GM19324 (cell line): ENCODE data around the gene OR56A5.
"Not testable (repeated sequence)": the region's sequence is repeated elsewhere in the genome, so short reads cannot be mapped to it uniquely, and the experiment has no call there.

Experiments
- ATAC-seq: cut with Tn5 transposase; IDR thresholded peaks from one replicate; pipeline ENCODE4 v1.9.1; 2021; ENCODE audit warnings: mild to moderate bottlenecking, moderate library complexity; ENCODE audit not compliant: unreplicated experiment, low FRiP score

Gene OR56A5, protein sequence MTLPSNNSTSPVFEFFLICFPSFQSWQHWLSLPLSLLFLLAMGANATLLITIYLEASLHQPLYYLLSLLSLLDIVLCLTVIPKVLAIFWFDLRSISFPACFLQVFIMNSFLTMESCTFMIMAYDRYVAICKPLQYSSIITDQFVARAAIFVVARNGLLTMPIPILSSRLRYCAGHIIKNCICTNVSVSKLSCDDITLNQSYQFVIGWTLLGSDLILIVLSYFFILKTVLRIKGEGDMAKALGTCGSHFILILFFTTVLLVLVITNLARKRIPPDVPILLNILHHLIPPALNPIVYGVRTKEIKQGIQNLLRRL

DNA sequence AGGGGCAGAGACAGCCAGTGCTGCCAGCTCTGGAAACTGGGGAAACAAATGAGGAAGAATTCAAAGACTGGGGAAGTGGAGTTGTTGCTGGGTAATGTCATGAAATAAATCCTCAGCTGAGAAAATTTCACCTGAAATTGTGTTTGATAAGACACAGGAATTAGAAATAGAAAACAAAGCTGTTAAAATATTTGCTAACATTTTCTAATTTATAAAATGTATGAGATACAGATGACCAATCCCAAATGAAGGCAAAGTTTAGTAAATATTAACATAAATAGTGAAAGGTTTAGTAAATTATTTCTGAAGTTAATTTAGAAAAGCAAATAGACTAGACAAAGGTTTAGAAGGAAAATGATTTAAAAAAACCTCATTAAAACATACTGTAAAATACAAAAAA lies at the start of gene OR56A5:
TSS of gene OR56A5 (minus strand) at position 101 of the 400 bp plus-strand sequence. CDS start at position 101, 0 bp downstream.
- ATAC-seq, result no peak

DNA sequence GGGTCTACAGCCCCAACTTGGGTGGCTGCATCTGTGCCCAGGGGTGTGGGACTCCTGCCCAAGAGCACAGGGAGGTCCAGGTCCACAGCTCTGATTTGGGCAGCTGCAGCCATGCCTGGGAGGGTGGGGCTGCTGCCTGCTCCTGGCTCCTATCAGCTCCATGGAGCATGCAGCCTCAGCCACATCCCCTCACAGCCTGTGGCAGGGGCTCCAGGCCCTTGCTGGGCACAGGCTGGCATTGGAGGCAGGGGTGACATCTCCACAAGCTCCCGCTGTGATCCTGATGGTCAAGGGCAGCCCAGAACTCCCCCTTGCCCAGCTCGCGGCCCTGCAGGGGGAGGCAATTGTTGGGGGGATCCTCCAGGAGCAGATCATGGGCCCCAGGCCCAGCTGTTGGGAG lies 44.7 kb upstream of the OR56A5 start:
- no peak for ATAC-seq

DNA sequence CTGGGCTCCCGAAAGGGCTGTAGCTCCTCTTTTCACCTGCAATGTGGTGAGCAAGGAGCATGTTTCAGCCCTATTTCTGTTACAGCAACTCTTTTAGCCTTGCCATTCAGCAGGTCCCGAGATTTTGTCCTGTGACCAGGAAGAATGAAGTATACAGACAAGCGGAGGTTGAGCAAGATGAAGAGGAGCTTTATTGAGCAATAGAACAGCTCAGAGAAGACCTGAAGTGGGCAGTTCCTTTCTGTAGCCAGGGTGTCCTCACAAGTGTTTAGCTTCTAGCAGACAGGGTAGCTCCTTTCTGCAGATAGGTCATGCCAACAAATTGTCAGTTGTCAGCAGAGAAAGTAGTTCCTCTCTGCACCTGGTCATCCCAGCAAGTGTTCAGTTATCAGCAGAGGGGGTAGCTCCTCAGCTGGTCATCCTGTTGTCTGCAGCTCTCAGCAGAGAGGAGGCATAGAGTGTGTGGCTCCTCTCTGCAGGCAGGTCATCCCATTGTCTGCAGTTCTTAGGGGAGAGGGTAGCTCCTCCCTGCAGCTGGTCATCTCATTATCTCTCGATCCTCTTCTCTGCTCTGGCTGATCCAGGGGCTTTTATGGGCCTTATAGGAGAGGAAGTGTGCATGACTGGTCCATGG lies 43.9 kb upstream of the OR56A5 start:
- no peak for ATAC-seq

DNA sequence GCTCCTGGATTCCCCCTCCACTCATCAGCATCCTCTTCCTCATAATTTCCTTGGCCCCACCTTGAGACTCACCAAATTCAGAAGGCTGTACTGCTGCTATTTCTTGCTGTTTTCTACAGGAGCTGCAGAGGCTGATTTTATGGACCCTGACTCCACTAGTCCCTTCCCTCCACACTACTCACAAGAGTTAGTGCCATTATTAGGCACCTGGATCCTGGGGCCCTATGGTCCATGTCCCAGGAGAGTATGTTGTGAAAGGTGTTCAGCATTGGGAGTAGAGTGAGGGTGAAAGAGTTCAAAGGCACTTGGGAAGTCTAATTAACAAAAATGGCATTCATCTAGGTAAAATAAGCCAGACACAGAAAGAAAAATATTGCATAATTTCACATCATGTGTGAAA lies 38.6 kb upstream of the OR56A5 start, which contains the start of gene OR56A4:
TSS of gene OR56A4 (minus strand) at position 101 of the 400 bp plus-strand sequence. CDS start 3,954 bp downstream, outside the sequence.
- ATAC-seq, result no peak

DNA sequence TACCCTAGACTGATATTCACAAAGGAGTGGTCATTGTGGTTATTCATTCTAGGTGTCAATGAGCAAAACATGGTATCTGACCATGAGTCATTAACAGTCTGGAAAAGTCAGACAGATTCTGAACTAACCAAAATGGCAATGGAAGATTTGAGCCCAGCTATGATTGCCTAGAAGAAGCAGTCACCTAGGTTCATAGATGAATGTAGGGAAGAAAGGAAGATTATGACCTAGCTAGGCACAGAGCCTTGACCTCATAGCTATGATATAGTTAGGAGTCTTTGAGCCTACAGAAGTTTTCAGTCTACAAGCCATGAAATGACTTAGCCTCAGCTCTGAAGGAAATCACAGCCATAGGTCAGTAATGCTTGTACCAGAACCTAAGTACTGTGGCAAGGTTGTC lies 38.1 kb upstream of the OR56A5 start:
- ATAC-seq, result no peak

DNA sequence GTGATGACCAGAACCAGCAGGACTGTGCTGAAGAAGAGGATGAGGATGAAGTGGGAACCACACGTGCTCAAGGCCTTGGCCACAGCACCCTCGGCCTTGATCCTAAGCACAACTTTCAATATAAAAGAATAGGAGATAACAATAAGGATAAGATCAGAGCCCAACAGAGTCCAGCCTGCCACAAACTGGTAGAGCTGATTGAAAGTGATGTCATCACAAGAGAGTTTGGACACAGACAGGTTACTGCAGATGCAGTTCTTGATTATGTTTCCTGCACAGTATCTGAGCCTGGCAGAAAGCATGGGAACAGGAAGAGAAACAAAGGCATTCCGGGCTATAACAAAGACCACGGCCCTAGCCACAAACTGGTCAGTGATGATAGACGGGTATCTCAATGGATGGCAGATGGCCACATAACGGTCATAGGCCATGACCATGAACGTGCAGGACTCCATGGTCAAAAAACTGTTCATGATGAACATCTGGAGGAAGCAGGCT lies 34.0 kb upstream of the OR56A5 start:
- no peak for ATAC-seq

DNA sequence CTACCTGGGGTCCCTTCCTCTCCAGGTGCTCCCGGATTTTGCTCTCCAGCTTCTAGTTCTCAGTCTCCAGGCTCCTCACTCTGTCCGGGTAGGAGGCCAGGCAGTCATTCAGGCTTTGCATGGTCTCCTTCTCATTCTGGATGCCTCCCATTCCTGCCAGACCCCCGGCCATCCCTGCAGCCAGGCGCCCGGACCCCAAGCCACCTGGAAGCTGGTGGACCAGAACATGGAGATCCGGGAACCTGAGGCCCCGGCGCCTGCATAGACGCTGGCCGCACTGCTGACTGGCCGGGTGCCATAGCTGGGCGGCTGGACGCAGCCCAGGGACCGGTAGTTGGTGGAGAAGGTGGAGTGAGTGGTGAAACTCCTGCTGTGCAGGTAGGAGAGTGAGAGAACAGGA lies 26.5 kb upstream of the OR56A5 start:
- ATAC-seq, result no peak

DNA sequence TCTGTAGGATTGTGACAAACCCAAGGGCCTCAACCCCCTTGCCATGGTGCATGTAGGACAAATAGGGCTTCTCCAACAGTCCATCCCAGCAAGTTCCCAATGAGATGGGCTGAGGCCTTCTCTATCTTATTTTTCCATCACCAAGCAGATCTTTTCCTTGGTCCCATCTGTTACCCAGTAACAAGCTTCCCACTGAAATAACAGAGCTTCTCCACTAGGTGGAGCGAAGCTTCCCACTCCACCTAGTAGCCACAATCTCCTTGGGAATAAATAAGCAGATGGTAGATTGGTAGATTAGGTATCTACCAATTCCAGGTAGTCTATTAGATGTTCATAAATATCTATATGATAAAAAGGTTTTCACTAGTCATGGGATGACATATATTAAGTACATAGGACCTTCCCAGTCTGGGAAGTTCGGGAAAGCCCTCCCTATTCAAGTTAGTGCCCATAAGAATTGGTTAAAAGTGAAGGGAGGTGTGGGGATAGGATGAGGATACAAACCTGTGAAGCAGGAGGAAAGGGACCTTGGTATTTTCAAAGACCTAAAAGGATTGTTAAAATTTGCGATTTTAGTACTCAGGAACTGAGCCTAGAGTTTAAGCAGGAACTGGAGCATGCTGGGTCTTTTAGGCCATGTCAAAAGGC lies 24.4 kb upstream of the OR56A5 start:
- ATAC-seq, result no peak

DNA sequence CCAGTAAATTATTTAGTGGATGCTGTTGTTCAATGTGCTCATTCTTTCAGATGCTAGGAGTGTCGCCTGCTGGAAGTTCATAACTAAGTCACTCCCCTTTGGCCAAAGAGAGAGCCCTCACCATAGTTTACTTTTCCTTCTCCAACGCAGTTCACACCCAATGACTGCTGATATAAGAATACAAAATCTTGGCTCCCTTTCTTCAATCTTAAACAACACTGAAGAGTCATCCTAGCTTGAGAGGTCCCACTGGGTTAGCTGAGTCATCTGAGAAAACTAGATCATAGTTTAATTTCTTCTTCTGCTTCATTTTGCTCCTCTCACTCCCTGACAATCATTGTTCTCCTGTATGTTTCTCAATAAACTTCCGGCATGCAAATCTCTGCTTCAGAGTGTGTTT lies 23.9 kb upstream of the OR56A5 start:
- no peak for ATAC-seq

DNA sequence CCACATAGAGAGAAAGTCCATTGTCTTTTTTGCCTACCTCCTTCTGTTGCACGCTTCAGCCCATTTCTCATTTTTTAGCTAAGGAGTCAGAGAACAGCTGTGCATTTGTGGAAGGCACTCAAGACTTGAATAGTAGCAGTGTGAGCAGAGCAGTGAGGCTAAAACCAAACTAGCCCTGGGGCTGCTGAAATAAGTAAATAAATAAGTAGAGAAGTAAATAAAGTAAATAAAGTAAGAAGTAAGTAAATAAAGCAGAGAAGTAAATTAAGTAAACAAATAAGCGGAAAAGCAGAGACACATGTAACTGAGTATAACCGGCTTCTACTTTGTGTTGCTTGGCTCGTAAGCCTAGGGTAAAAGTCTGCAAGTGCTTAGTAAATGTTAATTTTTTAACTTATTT lies 20.9 kb upstream of the OR56A5 start:
- no peak for ATAC-seq

DNA sequence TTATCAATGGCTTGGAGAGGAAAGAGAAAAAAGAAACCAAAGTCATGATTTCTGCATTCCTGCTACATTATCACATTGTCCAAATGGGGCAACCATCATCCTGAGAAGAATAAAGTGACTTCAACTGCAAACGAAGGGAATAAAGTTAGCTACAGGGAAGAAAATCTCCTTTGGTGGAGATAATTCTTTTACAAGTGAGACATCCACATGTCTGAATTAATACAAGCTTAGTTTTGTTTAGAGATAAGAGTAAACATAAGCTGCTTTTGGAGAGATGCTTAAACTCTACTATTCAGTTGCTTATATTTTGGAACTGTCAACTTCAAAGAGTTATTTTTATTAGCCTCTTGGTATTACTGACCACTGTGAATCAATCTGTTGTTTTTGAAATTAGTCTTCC lies 18.6 kb upstream of the OR56A5 start, which contains the start of gene OR52L1:
TSS of gene OR52L1 (minus strand) at position 101 of the 400 bp plus-strand sequence. CDS start at position 46, 55 bp downstream.
- no peak for ATAC-seq

DNA sequence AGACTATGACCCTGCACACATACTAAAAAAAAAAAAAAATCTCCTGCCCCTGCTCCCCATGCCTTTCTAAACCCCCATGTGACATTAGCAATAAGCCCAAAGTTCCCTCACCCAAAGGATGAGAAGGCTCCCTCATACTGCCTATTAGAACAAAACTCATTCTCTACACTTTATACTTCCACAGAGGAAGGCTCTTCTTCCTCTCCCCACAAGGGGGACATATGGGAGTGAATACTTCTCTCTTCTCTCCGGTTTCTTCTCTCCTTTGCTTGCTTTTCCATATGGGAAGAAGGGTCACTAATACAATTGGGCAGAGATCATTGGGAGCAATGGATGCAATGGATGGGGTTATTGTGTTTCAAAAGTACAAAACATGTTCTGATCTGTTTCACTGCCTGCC lies 15.1 kb upstream of the OR56A5 start:
- ATAC-seq, result no peak

DNA sequence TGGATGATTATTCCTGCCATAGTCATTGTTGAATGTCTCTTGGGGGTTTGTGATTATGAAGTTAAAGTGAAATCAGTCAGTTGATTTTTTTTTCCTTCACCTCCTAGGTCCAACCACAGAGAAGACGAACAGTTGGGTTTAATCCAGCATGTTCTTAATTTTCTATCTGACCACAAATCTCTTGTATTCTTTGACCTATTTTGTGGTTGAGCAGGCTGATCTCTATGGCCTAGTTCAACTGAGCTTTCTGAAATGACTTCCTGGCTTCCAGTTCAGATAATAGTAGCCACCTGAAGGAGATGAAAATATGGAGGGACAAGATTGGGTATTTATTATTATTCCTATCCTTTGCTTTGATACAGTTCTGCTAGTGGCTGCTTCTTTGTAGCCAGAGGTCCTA lies 5.2 kb upstream of the OR56A5 start:
- ATAC-seq, result no peak

DNA sequence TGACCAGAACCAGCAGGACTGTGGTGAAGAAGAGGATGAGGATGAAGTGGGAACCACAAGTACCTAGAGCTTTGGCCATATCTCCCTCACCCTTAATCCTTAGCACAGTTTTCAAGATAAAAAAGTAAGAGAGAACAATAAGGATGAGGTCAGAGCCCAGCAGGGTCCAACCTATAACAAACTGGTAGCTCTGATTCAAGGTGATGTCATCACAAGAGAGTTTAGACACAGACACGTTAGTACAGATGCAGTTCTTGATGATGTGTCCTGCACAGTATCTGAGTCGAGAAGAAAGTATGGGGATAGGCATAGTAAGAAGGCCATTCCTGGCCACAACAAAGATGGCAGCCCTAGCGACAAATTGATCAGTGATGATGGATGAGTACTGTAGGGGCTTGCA lies 586 bp downstream of the OR56A5 start:
- ATAC-seq, result no peak

DNA sequence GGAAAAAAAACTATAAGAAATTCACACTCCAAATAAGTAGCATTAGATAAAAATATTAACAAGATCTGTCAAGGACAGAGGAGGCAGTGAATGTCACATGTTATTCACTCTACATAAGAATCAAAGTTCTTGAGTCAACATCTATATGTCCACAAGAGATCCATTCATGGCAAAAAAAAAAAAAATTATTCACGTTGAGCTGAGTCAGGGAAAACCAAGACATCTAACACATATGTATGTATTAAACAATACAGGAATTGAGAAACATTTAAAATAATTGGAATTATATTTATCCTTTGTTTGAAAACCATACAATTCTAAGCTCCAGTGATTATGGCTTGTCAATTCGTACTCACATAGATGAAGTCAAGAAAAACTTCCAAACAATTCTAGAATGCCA lies 1.3 kb downstream of the OR56A5 start:
- no peak for ATAC-seq

DNA sequence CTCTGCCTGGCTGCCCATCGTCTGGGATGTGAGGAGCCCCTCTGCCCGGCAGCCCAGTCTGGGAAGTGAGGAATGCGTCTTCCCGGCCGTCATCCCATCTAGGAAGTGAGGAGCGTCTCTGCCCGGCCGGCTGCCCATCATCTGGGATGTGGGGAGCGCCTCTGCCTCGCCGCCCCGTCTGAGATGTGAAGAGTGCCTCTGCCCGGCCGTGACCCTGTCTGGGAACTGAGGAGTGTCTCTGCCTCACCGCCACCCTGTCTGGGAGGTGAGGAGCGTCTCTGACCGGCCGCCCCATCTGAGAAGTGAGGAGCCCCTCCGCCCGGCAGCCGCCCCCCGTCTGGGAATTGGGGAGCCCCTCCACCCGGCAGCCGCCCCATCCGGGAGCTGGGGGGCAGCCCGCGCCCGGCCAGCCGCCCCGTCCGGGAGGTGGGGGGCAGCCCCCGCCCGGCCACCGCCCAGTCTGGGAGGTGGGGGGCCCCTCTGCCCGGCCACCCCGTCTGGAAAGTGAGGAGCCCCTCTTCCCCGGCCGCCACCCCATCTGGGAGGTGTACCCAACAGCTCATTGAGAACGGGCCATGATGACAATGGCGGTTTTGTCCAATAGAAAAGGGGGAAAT lies 7.5 kb downstream of the OR56A5 start:
- not testable (repeated sequence) for ATAC-seq

DNA sequence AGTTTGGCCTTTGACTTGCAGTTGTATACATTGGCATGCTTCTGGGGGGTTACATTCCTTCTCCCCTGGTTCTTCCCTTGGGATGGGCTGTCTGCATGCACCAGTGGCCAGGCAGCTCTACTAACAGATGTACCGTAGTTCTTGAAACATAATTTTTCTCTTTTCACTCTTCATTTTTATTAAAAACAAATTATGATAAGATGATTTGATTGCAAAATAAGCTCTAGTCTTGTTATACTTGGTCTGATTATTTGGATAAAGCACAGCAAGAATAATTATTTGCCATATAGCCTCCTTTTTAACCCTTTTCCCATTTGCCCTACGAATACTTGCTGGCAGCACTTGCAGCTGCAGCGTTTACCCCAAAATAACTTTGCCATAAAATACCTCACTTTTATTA lies 12.7 kb downstream of the OR56A5 start:
- ATAC-seq, result no peak

DNA sequence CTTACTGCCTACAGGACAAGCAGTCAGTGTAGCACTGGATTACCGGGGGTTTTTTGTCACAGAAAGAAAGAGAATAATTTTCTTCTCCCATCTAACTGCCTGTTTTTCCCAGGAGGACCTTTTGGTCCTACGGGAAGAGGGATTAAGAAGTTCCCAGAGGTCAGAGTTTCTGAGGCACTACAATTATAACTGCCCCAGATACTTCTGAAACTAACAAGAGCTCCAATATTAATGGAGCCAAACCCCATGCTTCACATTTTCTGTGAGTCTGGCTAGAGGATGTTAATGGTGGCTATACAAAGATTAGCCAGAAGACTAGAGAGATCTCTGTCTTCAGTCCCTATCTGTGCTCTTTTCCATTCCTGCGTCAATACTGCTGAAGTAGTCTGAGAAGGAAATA lies 26.3 kb downstream of the OR56A5 start, which contains the start of gene OR56A3:
TSS of gene OR56A3 (plus strand) at position 301 of the 400 bp plus-strand sequence. CDS start 5,096 bp downstream, outside the sequence.
- no peak for ATAC-seq

DNA sequence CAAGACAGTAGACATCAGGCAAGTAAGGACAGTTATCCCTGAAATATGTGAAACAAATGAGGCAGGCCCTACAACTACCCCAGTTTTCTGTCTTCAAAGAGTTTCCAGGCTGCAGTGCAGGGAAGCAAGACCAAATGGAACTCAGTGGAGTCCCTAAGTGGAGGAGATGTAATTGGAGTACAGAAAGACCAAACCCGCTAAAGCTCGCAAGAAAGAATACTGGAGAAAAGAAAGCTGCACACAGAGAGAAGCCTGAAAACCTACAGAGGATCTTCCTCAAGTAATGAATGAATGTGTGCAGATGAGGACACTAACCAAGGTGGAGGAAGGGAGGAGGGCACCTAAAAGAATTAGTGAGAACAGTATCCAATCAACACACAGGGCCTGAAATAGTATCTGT lies 27.5 kb downstream of the OR56A5 start:
- no peak for ATAC-seq

DNA sequence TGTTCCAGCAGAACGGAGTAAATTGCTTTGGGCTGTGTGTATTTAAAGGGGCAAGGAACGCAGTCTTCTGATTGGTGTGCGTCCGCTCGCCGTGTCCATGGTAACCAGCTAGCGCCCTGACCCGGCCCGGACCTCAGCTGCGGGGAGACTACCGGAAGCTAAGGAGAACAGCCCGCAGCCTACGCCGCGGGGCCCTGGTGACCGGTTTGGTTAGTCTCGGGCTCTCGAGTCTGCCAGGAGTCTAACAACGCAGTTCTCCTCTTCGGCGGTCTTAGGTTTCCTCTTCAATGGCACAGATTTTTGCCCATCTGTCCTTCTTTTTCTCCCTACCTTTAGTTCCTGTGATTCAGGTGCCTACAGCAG lies 29.7 kb downstream of the OR56A5 start:
- ATAC-seq, result no peak
